Nephron (organoid): ENCODE results near the gene SELENOO.

Experiments
- H3K27ac Mint-ChIP-seq, 3 experiments: 2 replicates each; pipeline ENCODE4 v1.8.0; 2020; ENCODE audit warnings: mixed read lengths in 3 of 3, mild to moderate bottlenecking in 2 of 3, moderate library complexity in 1 of 3
- H3K27me3 Mint-ChIP-seq: 2 replicates; pipeline ENCODE4 v1.8.0; 2021; ENCODE audit warnings: low read depth, mild to moderate bottlenecking, moderate library complexity, mixed read lengths
- H3K36me3 Mint-ChIP-seq: 2 replicates; pipeline ENCODE4 v1.8.0; 2020; ENCODE audit warnings: low read depth, mixed read lengths
- H3K4me1 Mint-ChIP-seq: 2 replicates; pipeline ENCODE4 v1.8.0; 2020; ENCODE audit warnings: mixed read lengths
- H3K4me3 Mint-ChIP-seq, 3 experiments: 2 replicates each; pipeline ENCODE4 v1.8.0; 2020; ENCODE audit warnings: mild to moderate bottlenecking in 3 of 3, mixed read lengths in 3 of 3, moderate library complexity in 2 of 3
- H3K9me3 Mint-ChIP-seq: 2 replicates; pipeline ENCODE4 v1.8.0; 2020; ENCODE audit warnings: mixed read lengths
- TF ChIP-seq, protein P1 (sequence below), 3 experiments: fragments of 200-600 bp; sonication (generic); IDR thresholded peaks; one replicate each; pipeline ENCODE4 v1.5.0; 2021; ENCODE audit warnings: antibody characterized with exemption in 3 of 3; ENCODE audit not compliant: unreplicated experiment in 3 of 3

Gene SELENOO

GRCh38 chr22:50262460-50262911 is 61.7 kb downstream of the SELENOO start:
- Mint-ChIP-seq H3K36me3 (no peaks in the 10 kb centered on the region), H3K4me3 (peak overlapping the region; percentile 79 to 82 (median 79)), H3K9me3 (no peaks in the 10 kb centered on the region), H3K27ac (no peak overlapping the region), H3K27me3 (peaks cover 6% of the 10 kb centered on the region), H3K4me1 (no peaks in the 10 kb centered on the region)
- TF ChIP-seq, protein P1, sequence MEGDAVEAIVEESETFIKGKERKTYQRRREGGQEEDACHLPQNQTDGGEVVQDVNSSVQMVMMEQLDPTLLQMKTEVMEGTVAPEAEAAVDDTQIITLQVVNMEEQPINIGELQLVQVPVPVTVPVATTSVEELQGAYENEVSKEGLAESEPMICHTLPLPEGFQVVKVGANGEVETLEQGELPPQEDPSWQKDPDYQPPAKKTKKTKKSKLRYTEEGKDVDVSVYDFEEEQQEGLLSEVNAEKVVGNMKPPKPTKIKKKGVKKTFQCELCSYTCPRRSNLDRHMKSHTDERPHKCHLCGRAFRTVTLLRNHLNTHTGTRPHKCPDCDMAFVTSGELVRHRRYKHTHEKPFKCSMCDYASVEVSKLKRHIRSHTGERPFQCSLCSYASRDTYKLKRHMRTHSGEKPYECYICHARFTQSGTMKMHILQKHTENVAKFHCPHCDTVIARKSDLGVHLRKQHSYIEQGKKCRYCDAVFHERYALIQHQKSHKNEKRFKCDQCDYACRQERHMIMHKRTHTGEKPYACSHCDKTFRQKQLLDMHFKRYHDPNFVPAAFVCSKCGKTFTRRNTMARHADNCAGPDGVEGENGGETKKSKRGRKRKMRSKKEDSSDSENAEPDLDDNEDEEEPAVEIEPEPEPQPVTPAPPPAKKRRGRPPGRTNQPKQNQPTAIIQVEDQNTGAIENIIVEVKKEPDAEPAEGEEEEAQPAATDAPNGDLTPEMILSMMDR (IDR thresholded peaks at IDR 0.05; ENCODE audit: unreplicated experiment in 3 of 3), result no peak

DNA sequence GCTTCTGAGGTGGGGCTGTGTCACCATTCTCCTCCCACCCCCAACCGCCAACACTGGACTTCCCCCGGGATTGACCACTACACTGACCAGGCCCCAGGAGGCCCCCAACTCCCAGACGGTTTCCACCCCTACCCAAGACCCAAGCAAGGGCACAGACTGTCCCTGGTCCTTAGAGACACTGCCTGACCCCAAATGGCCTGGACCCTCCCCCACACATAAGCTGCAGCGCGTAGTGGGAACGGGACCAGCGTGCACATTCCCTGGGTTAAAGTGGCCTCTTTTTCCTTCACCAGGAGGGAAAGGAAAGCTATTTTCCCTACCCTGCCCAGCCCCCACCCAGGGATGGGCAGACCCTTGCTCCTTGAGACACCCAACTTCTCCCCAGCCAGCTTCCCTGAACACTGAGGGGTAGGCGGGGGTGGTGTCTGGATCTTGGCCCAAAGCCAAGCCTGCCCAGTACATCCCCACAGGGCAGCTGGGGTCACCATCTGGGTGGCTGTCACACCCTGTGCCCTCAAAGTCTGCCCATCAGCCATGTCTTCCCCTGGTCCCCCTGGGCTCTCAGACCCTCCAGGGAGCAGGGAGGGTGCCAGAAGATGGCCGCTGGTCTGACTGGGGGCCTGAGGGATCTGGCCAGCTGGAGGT is 62.3 kb downstream of the SELENOO start:
- peaks cover 6% of the 10 kb centered on the region for H3K27me3 Mint-ChIP-seq
- H3K36me3 Mint-ChIP-seq, result no peaks in the 10 kb centered on the region
- H3K9me3 Mint-ChIP-seq, result no peaks in the 10 kb centered on the region
- H3K4me1 Mint-ChIP-seq, result no peaks in the 10 kb centered on the region
- peak overlapping the region; percentile 21 to 53 (median 31) for H3K4me3 Mint-ChIP-seq
- no peak overlapping the region for H3K27ac Mint-ChIP-seq
- TF ChIP-seq, protein P1 (IDR thresholded peaks at IDR 0.05; ENCODE audit: unreplicated experiment in 3 of 3), result no peak

- Mint-ChIP-seq H3K27me3 (peaks cover 14% of the 10 kb centered on the region), H3K36me3 (no peaks in the 10 kb centered on the region), H3K9me3 (no peaks in the 10 kb centered on the region), H3K4me3 (peak overlapping the region in 2 of 3 experiments; percentile 11 to 23), H3K27ac (no peak overlapping the region), H3K4me1 (peaks cover 4% of the 10 kb centered on the region)
- TF ChIP-seq, protein P1 (IDR thresholded peaks at IDR 0.05; ENCODE audit: unreplicated experiment in 3 of 3), result no peak
Measured at GRCh38 chr22:50264104-50264745, 63.4 kb downstream of the SELENOO start.

- TF ChIP-seq, protein P1 (IDR thresholded peaks at IDR 0.05; ENCODE audit: unreplicated experiment in 3 of 3), result no peak
- H3K27ac Mint-ChIP-seq, result no peak overlapping the region
- peak overlapping the region in 2 of 3 experiments; percentile 22 to 67 for H3K4me3 Mint-ChIP-seq
- H3K9me3 Mint-ChIP-seq, result no peaks in the 10 kb centered on the region
- no peaks in the 10 kb centered on the region for H3K36me3 Mint-ChIP-seq
- H3K27me3 Mint-ChIP-seq, result peaks cover 17% of the 10 kb centered on the region
- peaks cover 4% of the 10 kb centered on the region for H3K4me1 Mint-ChIP-seq
Measured at GRCh38 chr22:50264946-50265669, 64.3 kb downstream of the SELENOO start.

GRCh38 chr22:50266994-50267393 is 66.2 kb downstream of the SELENOO start:
- Mint-ChIP-seq H3K4me1 (peaks cover 4% of the 10 kb centered on the region), H3K36me3 (no peaks in the 10 kb centered on the region), H3K27me3 (peaks cover 22% of the 10 kb centered on the region), H3K4me3 (no peak overlapping the region), H3K27ac (no peak overlapping the region), H3K9me3 (no peaks in the 10 kb centered on the region)
- TF ChIP-seq, protein P1 (IDR thresholded peaks at IDR 0.05; ENCODE audit: unreplicated experiment in 3 of 3), result no peak
